ENCODE data around the gene DKC1. TPM values are rescaled to one million over a fixed set of nuclear protein-coding genes. Genes with fewer than 3 reads are reported as not detected.

DKC1 gene
- total RNA-seq, 1 experiment from 2014 or later = 54.4 TPM

DNA sequence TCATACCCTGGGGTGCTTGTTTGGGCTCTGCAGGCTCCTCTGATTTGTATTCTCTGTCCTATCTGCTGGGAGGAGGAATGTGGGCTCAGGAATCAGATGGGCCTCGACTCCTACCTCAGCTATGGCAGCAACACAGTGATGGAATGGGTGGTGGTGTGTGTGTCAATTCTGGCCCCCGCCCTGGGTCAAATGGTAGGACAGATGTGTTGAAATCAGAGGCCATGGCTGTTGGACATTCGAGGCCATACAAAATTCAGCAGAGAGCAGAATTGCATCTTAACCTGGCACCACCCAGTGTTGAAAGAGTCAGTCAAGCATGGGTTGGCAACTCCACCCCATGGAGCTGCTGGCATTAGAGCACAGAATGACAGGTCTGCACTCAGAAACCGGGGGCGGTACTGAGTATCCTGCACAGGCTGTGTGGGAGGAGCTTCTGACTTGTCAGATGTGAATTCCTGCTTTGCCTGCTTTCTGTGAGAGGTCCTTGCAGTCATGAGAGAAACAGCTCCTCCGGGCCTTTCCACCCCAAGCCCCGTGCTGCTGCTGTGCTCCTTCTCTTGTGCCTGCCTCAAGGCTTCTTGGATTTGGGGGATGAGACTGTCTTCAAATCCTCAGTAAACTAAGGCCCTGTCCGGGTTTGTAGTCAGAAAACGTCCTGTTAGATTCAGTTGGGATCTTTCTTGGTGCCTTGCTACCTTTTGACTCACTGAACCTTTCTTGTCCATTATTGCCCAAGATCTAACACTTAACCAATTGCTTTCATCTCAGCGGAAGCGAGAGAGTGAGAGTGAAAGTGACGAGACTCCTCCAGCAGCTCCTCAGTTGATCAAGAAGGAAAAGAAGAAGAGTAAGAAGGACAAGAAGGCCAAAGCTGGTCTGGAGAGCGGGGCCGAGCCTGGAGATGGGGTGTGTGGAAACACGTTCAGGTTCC, 13.0 kb downstream of the DKC1 start:
- DNase-seq (ENCODE audit: low read depth, low spot score) = peak; percentile 17

DNA sequence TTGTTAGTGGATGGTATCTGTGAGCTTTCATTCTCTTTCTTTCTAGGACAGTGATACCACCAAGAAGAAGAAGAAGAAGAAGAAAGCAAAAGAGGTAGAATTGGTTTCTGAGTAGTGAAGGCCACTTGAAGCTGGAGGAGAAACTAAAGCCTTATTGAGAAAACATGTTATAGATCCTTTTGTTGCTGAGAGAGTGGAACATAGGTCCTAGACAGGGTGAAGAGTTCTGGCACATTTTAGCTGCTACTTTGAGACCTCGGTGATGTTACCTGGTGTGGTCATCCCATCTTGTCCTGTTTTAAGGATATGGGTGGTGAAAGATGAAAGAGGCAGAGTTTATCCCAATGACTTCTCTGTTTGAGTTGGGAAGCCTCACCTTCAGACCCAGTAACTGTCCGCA, 14.1 kb downstream of the DKC1 start:
- DNase-seq (ENCODE audit: low read depth, low spot score) = no peak
- in situ Hi-C loops (cut with HindIII; ENCODE audit: low pct_unique_long_range_greater_than_20kb, low sequenced_read_pairs) = no loop called here

More for the DNA sequence above, 13.0 kb downstream of the DKC1 start:
- in situ Hi-C loops (cut with HindIII; ENCODE audit: low pct_unique_long_range_greater_than_20kb, low sequenced_read_pairs) = no loop called here

DNA sequence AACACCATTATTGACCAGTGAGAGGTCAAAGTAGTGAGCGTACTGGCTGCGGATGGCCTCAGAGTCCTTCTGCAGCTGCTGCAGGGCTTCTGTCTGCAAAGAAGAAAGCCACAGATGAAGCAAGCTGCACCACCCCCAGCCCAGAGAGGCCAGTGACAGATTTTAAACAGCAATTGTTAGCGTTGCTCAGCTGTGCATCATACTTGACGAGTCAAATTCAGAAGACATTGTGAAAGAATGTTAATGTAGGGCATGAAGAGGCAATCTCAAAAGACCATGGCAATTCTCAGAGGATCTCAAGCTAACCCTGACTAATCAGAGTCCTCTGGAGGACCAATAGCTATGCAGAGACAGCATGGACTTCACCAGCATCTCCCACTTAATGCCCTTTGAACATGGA, 16.6 kb downstream of the DKC1 start:
- in situ Hi-C loops (cut with HindIII; ENCODE audit: low pct_unique_long_range_greater_than_20kb, low sequenced_read_pairs) = no loop called here
- DNase-seq (ENCODE audit: low read depth, low spot score) = no peak

DNA sequence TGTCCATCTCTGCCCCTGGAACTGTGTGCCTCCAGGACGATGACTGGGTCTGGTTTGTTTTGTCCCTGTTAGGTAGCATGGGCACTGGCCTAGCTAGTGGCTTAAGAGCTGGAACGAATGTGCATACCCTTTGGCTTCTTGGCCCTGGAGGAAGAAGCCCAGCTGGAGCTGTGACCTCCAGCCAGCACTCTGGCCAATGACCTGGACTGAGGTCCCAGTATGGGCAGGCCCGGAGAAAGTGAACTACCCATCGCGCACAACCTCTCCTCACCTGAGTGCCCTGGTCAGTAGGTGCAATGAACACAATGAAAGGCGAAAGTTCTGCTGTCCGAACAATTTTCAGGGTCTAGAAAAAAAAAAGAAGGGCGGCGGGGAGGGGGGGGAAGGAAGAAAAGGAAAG, 18.3 kb downstream of the DKC1 start:
- DNase-seq (ENCODE audit: low read depth, low spot score) = no peak
- in situ Hi-C loops (cut with HindIII; ENCODE audit: low pct_unique_long_range_greater_than_20kb, low sequenced_read_pairs) = no loop called here

DNA sequence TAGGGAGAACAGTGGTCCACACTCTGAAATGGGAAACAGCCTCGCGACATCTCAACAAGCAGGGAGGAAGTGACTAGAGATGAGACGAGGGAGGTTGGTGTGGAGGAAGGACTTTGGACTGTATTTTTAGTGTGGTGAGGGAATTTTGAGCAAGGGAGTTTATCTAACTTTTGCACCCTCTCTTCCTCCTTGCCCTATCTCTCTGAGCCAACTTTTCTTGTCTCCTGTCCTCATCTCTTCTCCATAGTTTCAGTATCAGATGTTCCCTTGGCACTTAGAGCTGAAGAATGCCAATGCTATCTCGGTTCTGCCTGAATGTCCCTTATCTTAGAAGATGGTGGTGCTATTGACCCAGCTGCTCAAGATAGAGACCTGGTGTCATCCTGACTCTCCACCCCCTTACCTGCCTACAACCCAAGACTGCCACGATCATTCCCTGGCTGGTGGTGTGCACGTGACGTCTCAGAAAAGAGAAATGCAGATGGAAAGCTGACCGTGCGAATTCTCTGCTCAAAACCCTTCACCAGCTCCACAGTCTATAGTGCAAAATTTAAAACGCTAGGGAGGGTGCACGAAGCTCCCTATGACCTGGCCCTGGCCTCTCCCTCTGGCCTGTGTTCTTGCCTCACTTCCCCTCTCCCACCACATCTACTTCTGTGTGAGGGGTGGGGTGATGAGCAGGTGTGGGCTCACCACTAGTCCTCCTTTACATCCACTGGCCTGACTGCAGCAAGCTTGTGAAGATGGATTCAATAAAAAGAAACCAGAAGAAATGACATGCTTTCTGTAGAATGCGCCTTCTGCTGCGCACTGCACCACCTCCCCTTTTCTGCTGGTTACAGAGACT, 21.7 kb downstream of the DKC1 start:
- in situ Hi-C loops (cut with HindIII; ENCODE audit: low pct_unique_long_range_greater_than_20kb, low sequenced_read_pairs) = no loop called here
- no peak for DNase-seq (ENCODE audit: low read depth, low spot score)

DNA sequence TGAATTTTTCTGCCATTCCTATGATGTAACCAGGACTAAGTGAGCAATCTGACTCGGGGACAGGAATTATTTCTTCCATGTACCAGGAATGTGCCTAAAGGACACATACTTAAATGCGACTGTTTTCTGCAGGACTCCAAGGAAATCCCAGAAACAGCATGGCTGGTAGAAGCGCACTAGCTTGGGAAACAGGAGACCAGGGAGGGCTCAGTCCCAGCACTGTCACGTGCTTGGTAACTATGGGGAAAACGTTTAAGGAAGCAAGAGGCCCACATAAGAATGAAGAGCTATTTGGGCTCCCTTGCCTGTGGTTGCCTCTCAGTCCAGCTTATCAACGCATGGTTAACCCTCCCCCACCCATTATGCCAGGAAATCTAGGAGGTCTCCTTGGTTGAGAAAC, 23.1 kb downstream of the DKC1 start:
- no peak for DNase-seq (ENCODE audit: low read depth, low spot score)
- in situ Hi-C loops (cut with HindIII; ENCODE audit: low pct_unique_long_range_greater_than_20kb, low sequenced_read_pairs) = no loop called here

DNA sequence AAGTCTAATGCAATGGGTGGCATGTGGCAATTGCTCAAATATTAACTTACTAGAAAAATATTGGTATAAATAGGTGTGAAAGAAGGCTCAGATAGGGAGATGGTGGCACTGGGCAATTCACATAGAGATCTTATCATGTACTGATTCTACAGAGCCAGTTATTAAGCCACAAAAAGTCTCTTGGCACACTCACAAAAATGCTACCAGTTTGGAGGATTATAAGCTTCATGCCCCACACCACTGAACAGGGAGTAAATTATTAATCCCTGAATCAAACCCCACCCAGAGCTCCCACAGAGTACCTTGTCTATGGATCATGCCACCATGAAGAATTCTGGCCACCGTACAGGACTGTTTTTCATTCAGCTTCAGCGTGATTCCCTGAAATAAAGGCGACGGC, 28.8 kb downstream of the DKC1 start:
- in situ Hi-C loops (cut with HindIII; ENCODE audit: low pct_unique_long_range_greater_than_20kb, low sequenced_read_pairs) = no loop called here
- DNase-seq (ENCODE audit: low read depth, low spot score) = no peak

DNA sequence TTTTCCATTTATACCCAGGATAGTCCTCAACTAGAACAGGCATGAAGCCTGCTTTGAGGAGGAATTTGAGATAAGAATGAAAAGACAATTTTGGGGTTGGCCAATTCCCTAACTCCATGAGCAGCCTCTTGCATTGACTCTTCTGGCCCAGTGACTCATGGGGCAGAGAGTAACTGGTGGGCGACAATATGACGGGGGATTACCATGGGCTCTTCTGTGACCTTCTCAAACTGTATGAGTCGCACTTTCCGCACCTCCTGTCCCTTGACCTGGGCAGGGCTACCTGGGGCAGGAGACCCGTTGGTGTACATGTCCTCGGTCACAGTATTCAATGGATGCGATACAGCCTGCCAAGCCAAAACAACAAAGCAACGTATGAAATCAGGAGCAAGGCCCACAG, 29.3 kb downstream of the DKC1 start:
- in situ Hi-C loops (cut with HindIII; ENCODE audit: low pct_unique_long_range_greater_than_20kb, low sequenced_read_pairs) = no loop called here
- no peak for DNase-seq (ENCODE audit: low read depth, low spot score)

DNA sequence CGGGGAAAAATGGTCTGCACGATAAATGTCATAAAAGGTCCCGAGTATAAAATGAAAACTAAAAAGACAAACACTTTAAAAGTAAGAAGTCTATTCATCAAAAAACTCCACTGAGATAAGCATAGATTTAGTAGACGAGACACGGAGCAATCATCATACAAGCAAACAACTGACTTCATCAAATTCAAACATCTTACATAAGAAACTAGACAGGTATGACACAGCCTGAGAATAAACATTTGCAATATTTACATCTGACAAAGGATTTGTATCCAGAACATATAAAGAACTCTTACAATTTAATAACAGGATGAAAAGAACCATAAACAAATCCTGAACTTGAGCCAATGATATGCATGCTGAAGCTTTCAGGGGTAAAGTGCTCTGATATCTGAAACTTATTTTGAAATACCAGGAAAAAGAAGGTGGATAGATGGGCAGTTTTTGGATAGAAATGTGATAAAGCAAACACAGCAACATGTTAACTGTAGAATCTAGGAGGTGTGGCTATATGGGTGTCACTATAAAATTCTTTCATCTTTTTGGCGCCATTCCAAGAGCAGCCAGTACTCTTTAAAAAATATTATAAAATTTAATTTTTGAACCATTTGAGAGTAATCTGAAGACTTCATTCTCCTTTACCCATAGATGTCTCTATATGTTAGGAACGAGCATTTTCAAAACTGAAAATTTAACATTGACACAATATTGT, 30.6 kb downstream of the DKC1 start:
- in situ Hi-C loops (cut with HindIII; ENCODE audit: low pct_unique_long_range_greater_than_20kb, low sequenced_read_pairs) = no loop called here
- DNase-seq (ENCODE audit: low read depth, low spot score) = no peak

DNA sequence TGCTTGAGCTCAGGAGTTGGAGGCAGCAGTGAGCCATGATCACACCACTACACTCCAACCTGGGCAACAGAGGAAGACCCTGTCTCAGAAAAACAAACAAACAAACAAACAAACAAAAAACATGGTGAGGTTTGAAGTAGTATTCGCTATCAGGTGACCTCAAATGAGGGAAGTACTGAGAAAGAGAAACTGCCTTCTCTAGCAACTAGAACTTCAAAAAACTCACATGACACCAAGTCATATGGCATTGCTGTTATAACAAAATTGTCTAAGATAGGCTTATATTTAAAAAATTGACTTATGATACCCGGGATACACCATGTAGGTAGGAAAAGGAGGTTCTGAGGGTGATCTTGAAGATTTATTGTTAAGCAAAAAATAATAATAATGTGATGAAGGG, 32.4 kb downstream of the DKC1 start:
- no peak for DNase-seq (ENCODE audit: low read depth, low spot score)
- in situ Hi-C loops (cut with HindIII; ENCODE audit: low pct_unique_long_range_greater_than_20kb, low sequenced_read_pairs) = no loop called here

DNA sequence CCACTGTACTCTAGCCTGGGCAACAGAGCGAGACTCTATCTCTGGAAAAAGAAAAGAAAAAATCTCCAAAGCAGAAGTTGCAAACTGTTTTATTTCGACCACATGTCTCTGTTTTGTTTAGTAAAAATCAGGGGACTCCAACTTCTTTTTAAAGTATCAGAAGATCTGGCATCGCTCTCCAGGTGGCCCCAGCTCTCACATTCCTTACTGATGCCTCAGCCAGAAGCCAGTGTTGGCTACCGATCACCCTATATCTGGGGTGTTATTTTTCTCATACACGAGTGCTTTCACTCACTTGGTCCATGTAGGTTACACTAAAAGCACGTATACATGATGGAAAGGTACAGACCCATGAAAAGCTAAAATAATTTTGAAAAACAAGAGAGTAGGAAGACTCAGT, 34.3 kb downstream of the DKC1 start:
- in situ Hi-C loops (cut with HindIII; ENCODE audit: low pct_unique_long_range_greater_than_20kb, low sequenced_read_pairs) = no loop called here
- DNase-seq (ENCODE audit: low read depth, low spot score) = no peak

DNA sequence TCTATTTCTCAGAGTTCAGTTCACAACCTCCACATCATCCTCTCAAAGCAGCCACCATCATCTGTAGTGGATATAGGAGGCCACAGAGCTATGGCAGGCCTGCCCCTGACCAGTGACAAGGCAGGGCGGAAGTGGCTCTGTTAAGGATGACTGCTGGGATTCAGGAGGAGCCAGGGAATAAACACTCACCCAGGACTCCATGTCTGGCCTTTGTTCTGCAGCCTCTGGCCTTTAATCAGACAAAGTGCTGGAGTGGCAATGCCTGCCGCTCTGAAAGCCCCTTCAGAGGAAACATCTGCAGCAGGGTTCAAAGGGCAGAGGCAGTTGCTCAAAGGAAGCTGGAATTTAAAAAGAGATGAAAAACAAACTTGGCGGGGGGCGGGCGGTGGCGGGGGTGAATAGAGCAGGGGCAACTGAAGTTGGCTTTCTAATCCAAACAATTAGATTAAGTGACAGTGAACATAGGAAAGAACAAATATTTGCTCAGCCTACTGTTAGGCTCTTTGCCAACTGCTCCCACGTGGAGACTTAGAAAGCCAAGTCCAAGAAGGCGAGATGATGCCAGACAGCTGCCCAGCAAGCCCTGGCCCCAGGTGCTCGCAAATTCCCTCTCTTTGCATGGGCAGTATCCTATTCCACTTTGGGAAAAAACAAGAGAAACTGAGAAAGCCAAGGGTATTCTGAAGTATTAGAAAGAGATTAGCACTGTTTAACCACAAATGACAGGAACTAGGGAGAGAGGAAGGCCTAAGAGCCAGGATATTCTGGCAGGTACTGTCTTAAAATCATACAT, 37.1 kb downstream of the DKC1 start:
- in situ Hi-C loops (cut with HindIII; ENCODE audit: low pct_unique_long_range_greater_than_20kb, low sequenced_read_pairs) = no loop called here
- no peak for DNase-seq (ENCODE audit: low read depth, low spot score)

DNA sequence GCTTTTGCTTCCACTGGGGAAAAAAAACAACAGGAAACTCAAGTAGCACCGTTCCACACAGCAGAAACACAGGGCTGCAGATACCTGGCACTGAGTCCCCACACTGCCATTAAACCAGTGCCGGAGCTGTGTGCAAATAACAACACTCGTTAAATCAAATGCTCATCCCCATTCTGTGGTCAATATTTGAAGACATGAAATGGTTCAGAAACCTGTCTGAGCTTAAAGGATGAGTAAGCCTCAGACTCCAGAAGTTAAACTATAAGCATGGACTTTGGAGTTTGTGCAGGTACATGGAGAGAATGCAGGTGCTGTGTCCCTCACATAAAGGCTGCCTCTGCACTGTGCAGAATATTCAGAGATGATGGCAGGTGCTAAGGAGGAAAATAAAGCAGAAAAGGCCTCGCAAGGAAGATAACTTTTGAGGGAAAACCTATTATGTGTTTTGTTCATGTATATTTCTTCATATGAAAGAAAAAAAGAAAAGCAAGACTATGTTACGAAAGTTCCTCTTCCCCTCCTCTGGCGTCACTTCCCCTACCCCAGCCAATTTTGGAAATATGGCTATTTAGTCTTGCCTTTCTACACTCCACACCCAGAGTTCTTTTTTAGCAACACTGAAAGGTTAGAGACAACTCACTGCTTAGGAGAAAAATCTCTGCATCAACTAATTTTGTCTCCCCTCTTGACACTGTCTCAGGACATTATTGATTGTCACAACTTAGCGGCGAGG, 38.0 kb downstream of the DKC1 start:
- in situ Hi-C loops (cut with HindIII; ENCODE audit: low pct_unique_long_range_greater_than_20kb, low sequenced_read_pairs) = no loop called here
- DNase-seq (ENCODE audit: low read depth, low spot score) = no peak

DNA sequence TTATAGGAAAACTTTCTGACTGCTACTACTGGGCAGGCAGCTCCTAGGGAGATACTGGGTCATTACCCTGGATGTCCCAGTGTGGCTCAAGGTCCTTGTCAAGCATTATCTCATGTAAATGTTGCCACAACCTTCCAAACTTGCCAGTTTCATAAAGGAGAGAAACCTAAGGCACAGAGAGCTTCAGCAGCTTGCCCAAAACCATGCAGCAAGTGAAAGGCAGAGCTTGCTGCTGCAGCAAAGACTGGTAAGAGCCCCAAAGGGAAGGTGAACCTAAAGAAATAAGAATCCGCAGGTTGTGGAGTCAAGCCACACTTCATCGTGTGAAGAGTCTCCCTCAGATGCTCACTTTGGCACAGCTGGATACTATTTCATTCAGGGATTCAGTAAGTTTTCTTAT, 40.3 kb downstream of the DKC1 start:
- no peak for DNase-seq (ENCODE audit: low read depth, low spot score)
- in situ Hi-C loops (cut with HindIII; ENCODE audit: low pct_unique_long_range_greater_than_20kb, low sequenced_read_pairs) = no loop called here

DNA sequence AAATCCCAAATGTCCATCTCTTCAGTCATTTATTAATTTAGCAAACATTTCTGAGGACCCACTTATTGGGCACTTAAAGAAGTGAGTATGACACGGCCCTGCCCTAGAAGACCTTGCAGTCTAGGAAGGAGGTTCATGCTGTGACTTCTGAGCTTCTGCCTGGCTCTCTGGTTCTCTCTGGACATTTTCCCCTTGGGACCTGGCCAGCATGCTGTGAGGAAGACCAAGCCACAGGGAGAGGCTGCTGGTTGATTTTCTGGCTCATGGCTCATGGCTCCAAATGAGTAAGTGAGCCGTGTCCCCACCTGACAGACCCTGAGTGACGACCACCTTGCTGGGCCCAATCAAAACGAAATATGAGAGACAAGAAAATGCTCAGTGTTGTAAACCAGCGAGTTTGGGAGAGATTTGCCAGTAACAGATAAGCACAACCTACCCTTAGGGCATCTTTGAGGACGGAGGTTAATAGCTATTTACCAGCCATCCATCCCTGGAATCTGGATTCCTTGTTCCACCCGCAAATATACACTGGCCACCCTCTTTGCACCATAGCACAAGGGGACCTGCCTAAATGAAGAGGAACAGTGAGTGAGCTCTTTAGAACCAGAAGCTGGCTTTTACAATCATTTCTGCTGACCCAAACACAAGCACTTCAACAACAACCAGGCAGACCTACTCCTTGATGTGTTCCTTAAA, 41.7 kb downstream of the DKC1 start:
- in situ Hi-C loops (cut with HindIII; ENCODE audit: low pct_unique_long_range_greater_than_20kb, low sequenced_read_pairs) = no loop called here
- DNase-seq (ENCODE audit: low read depth, low spot score) = no peak

DNA sequence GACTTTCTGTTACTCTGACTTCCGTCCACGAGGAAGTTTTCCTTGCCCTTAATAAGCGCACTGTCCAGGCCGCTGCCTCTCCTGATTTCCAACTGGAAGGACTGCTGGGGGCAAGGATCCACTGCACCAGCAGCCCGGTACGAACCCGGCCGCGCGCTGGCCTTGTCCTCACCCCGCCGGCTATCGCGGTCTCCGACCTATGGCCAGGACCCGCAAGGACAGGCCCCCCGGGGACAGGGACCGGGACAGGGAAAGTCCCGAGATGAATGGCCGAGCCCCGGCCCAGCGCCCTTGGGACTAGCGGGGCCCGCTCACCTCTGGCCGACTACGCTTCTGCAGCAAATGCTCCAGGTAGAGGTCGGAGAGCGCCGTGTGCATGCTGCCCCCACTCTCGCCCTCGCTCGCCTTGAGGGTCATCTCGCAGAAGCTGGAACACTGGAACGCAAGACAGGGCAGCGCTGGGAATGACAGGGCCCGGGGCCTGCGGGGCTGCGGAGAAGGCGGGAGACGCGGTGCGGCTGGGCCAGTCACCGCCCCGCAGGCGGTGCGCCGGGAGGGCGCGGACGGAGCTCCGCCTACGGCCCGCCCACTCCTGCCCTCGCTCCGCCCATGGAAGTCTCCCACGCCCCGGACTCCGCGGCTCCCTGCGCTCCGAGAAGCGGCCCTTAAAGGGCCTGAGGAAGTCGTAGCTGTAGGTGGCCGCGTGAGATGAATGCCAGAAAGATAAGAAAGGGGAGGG, 42.5 kb downstream of the DKC1 start, which contains the start of gene MPP1:
Gene MPP1 (minus strand): TSS at position 529 of the 739 bp plus-strand sequence. CDS start 112 bp downstream, at position 417.
- peak; percentile 62 for DNase-seq (ENCODE audit: low read depth, low spot score)
- in situ Hi-C loops (cut with HindIII; ENCODE audit: low pct_unique_long_range_greater_than_20kb, low sequenced_read_pairs) = no loop called here

All from SK-MEL-5 (cell line).